Measurements from ENCODE around the gene TNFRSF13B.
"Not testable (repeated sequence)": the region's sequence is repeated elsewhere in the genome, so short reads cannot be mapped to it uniquely, and the experiment has no call there.

The TNFRSF13B gene

DNA sequence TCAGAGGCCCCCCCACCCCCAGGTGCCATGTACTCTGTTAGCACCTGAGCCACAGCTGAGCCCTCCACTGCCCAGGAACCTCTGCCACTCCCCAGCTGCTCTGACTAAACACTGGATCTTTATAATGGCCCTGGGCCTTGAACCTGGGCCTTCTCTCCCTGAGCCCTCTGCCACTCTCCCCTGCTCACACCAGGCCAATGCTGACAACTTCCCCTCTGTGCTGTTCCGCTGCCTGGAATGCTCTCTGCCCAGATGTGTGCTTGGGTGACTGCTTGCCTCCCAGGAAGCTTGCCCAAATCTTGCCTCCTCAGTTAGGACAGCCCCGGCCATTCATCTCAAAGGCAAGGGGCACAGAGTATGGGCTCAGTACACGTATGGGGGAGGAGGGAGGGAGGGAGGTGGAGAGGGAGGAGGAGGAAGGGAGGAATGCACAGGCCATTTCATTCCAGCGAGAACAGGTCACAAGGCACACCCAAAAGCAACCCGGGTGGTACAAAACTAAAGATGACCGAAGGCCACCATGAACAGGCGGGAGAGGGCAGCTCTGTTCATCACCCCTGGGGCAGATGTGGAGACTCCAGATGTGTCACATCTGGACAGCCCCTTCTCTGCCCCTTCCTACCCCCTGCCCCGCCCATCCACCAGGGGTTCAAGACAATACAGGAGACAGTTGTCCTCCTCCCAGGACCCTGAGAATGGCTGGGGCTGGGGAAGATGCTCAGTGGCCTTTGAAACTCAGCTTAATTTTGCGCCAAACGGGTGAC, 15.3 kb upstream of the TNFRSF13B start:
- no peak for TF ChIP-seq POLR2A (IDR thresholded peaks at IDR 0.05; ENCODE audit: extremely low read depth, insufficient read length)
- no peak for TF ChIP-seq MYC (IDR thresholded peaks at IDR 0.05; ENCODE audit: low read depth, low read length)
- TF ChIP-seq, protein P1, sequence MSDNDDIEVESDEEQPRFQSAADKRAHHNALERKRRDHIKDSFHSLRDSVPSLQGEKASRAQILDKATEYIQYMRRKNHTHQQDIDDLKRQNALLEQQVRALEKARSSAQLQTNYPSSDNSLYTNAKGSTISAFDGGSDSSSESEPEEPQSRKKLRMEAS (IDR thresholded peaks at IDR 0.05; ENCODE audit: low read depth, low read length) = no peak
- TF ChIP-seq, protein P2, sequence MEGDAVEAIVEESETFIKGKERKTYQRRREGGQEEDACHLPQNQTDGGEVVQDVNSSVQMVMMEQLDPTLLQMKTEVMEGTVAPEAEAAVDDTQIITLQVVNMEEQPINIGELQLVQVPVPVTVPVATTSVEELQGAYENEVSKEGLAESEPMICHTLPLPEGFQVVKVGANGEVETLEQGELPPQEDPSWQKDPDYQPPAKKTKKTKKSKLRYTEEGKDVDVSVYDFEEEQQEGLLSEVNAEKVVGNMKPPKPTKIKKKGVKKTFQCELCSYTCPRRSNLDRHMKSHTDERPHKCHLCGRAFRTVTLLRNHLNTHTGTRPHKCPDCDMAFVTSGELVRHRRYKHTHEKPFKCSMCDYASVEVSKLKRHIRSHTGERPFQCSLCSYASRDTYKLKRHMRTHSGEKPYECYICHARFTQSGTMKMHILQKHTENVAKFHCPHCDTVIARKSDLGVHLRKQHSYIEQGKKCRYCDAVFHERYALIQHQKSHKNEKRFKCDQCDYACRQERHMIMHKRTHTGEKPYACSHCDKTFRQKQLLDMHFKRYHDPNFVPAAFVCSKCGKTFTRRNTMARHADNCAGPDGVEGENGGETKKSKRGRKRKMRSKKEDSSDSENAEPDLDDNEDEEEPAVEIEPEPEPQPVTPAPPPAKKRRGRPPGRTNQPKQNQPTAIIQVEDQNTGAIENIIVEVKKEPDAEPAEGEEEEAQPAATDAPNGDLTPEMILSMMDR (IDR thresholded peaks at IDR 0.05; ENCODE audit: low read depth, low read length) = no peak
- no peak for DNase-seq (ENCODE audit: low read depth)
- H3K4me3 ChIP-seq (ENCODE audit: low read depth, low read length) = no peak overlapping the region

DNA sequence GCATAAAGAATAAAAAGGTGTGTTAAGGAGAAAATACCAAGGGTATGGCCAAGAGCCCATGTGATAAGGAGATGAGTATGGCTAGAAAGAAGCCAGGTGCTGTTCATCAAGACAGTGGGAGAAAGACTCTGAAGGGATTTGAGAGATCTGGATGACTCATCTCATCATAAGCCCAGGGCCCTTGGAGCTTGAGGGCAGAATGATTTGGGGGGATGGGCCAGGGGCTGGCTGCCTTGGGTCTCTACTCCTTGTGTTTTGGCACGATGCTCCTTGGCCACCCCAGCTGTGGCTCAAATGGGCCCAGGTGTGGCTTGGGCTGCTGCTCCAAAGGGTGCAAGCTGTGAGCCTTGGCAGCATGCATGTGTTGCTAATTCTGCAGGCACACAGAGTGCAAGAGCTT, 14.5 kb upstream of the TNFRSF13B start:
- DNase-seq (ENCODE audit: low read depth) = no peak
- H3K4me3 ChIP-seq (ENCODE audit: low read depth, low read length) = no peak overlapping the region
- TF ChIP-seq MYC (IDR thresholded peaks at IDR 0.05; ENCODE audit: low read depth, low read length) = no peak
- TF ChIP-seq, protein P2 (IDR thresholded peaks at IDR 0.05; ENCODE audit: low read depth, low read length) = no peak
- TF ChIP-seq, protein P1 (IDR thresholded peaks at IDR 0.05; ENCODE audit: low read depth, low read length) = no peak
- no peak for TF ChIP-seq POLR2A (IDR thresholded peaks at IDR 0.05; ENCODE audit: extremely low read depth, insufficient read length)

DNA sequence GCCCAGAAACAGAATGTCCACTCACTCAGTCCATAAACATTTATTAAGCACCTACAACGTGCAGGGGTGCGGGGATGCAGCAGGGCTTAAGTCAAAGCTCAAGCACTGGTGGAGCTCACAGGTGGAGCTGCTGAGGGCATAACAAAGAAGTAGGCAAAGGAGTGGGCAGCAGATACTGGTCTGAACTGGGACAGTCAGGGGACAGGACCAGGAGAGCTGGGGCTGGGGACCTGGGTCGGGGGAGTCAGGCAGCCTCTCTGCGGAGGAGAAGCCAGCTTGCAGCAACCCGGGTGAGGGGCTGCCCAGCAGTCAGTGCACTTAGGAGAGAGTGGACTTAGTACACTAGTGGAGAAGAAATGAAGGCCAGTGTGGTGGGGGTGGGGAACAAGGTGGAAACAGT, 10.0 kb upstream of the TNFRSF13B start:
- no peak for DNase-seq (ENCODE audit: low read depth)
- TF ChIP-seq MYC (IDR thresholded peaks at IDR 0.05; ENCODE audit: low read depth, low read length) = no peak
- TF ChIP-seq, protein P1 (IDR thresholded peaks at IDR 0.05; ENCODE audit: low read depth, low read length) = no peak
- TF ChIP-seq, protein P2 (IDR thresholded peaks at IDR 0.05; ENCODE audit: low read depth, low read length) = no peak
- no peak for TF ChIP-seq POLR2A (IDR thresholded peaks at IDR 0.05; ENCODE audit: extremely low read depth, insufficient read length)
- no peak overlapping the region for H3K4me3 ChIP-seq (ENCODE audit: low read depth, low read length)

DNA sequence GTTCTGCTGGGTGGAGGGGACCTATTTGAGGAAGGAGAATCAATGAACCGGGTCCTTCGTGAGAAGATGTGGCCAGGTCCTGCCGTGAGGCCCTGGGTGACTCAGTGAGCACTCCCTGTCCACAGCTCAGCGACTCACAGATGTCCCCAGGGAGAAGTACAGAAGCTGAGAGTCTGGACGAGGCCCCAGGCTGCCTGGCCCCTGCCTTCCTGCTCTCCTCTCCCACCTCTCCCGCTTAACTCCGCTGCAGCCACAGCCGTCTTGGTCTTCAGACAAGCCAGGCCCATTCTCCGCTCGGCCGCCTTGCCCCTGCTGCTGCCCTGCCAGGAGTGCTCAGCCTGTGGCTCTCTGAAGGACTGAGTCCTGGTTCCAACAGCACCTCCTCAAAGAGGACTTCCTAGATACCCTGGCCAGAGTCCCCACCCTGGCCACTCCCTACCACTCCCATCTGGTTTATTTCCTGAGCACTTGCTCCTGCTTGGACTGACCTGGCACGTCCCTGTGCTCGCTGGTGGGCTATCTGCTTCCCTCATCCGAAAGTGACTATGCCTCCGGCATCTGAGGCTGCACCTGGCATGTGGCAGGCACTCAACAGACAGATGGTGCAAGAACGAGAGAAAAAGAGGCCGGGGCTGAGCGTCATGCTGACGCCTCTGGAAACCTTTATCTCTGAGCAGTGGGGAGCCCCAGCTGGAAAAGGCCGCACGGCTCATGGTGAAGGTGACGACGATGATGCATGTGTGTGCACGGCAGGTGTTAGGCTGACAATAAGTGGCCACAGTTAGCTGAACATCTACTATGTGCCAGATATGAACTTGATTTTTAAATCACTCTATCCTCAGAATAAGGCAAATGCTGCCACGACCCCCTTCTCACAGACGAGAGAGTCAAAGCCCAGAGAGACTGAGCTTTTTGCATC, 9.2 kb upstream of the TNFRSF13B start:
- TF ChIP-seq, protein P1 (IDR thresholded peaks at IDR 0.05; ENCODE audit: low read depth, low read length) = no peak
- no peak for TF ChIP-seq POLR2A (IDR thresholded peaks at IDR 0.05; ENCODE audit: extremely low read depth, insufficient read length)
- TF ChIP-seq, protein P2 (IDR thresholded peaks at IDR 0.05; ENCODE audit: low read depth, low read length) = no peak
- TF ChIP-seq MYC (IDR thresholded peaks at IDR 0.05; ENCODE audit: low read depth, low read length) = no peak
- DNase-seq (ENCODE audit: low read depth) = peak; percentile 88
- H3K4me3 ChIP-seq (ENCODE audit: low read depth, low read length) = no peak overlapping the region

DNA sequence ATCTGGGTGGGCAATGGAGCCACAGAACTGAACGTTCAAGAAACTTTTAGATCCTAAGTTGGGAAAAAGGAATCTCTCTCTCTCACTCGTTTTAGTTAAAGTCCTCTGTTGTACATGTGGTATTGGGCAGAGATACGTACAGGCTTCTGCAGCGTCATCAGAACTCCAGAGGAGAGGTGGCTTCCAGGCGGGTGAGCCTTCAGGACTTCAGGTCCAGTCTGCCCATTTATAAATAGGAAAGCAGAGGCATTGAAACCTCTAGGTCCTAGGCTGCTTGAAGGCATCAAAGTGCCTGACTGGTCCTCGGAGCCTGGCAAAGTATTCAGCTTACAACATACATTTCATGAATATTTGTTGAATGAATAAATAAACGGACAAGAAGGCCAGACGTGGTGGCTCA, 8.1 kb upstream of the TNFRSF13B start:
- TF ChIP-seq POLR2A (IDR thresholded peaks at IDR 0.05; ENCODE audit: extremely low read depth, insufficient read length) (no peak), MYC (IDR thresholded peaks at IDR 0.05; ENCODE audit: low read depth, low read length) (no peak)
- TF ChIP-seq, protein P1 (IDR thresholded peaks at IDR 0.05; ENCODE audit: low read depth, low read length) = no peak
- TF ChIP-seq, protein P2 (IDR thresholded peaks at IDR 0.05; ENCODE audit: low read depth, low read length) = no peak
- DNase-seq (ENCODE audit: low read depth) = no peak
- no peak overlapping the region for H3K4me3 ChIP-seq (ENCODE audit: low read depth, low read length)

DNA sequence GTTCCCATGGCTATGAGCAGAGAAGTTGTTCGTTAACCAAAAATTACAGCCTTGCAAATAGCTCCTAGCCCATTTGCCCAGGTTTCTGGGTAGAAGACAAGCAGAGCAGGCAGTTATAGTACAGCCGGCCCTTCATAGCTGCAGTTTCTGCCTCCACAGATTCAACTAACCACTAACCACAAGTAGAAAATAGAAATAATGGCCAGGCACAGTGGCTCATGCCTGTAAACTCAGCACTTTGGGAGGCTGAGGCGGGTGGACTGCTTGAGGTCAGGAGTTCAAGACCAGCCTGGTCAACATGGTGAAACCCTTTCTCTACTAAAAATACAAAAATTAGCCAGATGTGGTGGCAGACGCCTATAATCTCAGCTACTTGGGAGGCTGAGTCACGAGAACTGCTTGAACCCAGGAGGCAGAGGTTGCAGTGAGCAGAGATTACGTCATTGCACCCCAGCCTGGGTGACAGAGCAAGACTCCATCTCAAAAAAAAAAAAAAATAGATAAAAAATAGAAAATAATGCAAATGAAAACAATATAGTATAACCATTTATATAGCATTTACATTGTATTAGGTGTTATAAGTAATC, 7.4 kb upstream of the TNFRSF13B start:
- DNase-seq (ENCODE audit: low read depth); H3K4me3 ChIP-seq (ENCODE audit: low read depth, low read length): not testable (repeated sequence)
